ENCODE results near the gene CPNE1. TPM values are rescaled to one million over a fixed set of nuclear protein-coding genes. Genes with fewer than 3 reads are reported as not detected.
"Not testable (repeated sequence)": the region's sequence is repeated elsewhere in the genome, so short reads cannot be mapped to it uniquely, and the experiment has no call there.

CPNE1 gene
- total RNA-seq, 1 donor: 92.0 TPM

DNA sequence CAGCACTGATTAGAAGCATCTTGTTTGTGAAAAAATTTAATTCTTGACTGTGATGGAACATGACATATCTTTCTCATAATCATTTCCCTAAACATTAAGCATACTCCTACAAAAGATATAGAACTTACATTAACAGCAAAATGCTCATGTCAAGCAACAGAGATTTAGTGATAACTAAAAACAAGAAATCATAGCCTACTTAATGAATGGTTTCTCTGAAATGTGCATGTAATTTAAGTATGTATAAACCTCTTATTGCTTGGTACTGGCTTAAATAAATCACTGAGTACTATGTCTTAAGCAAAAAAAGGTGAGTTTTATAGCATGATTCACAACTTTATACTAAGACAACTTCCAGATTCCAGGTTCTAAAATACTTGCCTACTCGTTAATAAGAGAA lies 43.8 kb upstream of the CPNE1 start:
- TF ChIP-seq, protein P1, sequence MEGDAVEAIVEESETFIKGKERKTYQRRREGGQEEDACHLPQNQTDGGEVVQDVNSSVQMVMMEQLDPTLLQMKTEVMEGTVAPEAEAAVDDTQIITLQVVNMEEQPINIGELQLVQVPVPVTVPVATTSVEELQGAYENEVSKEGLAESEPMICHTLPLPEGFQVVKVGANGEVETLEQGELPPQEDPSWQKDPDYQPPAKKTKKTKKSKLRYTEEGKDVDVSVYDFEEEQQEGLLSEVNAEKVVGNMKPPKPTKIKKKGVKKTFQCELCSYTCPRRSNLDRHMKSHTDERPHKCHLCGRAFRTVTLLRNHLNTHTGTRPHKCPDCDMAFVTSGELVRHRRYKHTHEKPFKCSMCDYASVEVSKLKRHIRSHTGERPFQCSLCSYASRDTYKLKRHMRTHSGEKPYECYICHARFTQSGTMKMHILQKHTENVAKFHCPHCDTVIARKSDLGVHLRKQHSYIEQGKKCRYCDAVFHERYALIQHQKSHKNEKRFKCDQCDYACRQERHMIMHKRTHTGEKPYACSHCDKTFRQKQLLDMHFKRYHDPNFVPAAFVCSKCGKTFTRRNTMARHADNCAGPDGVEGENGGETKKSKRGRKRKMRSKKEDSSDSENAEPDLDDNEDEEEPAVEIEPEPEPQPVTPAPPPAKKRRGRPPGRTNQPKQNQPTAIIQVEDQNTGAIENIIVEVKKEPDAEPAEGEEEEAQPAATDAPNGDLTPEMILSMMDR (IDR thresholded peaks at IDR 0.05; ENCODE audit: insufficient read depth, low read depth, low read length): no peak
- DNase-seq (ENCODE audit: low read depth): no peak
- no peak overlapping the region for H3K4me3 ChIP-seq (ENCODE audit: low read depth, low read length)

DNA sequence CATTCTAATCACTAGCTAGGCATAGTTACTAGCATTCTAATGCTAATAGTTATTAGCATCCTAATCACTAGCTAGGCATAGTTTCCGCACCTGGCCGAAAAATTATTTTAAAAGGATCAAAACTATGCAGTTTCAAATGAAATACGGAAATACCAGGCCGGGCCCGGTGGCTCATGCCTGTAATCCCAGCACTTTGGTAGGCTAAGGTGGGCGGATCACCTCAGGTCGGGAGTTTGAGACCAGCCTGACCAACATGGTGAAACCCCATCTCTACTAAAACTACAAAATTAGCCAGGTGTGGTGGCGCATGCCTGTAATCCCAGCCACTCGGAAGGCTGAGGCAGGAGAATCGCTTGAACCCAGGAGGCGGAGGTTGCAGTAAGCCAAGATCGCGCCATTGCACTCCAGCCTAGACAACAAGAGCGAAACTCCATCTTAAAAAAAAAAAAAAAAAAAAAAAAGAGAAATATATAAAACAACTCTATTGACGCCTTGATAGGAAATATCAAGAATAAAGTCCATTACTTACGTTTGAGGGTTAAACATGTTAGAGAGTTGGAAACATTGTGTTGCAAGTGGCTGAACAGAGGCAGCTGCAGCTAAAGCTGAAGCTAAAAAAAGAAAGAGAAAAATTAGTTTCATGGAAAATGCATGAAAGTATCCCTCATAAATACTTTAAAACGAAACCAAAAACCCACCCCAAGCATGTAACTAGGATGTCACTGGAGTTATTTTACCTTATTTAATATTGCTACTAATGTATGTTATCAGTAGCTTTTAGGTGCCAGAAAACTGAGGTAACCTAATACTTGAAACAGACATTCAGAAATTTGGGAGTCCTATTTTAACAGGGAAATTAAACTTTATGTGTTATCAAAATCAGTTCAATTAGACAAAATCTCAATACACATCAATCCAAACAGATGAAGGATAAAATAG lies 42.2 kb upstream of the CPNE1 start:
- not testable (repeated sequence) for H3K4me3 ChIP-seq (ENCODE audit: low read depth, low read length); DNase-seq (ENCODE audit: low read depth)

DNA sequence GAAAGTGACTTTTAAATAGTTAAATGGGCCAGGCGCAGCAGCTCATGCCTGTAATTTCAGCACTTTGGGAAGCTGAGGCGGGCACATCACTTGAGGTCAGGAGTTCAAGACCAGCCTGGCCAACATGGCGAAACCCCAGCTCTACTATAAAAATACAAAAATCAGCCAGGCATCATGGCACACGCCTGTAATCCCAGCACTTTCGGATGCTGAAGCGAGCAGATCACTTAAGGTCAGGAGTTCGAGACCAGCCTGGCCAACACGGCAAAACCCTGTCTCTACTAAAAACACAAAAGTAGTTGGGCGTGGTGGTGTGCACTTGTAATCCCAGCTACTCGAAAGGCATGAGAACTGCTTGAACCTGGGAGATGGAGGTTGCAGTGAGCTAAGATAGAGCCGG lies 41.2 kb upstream of the CPNE1 start:
- DNase-seq (ENCODE audit: low read depth); H3K4me3 ChIP-seq (ENCODE audit: low read depth, low read length): not testable (repeated sequence)

DNA sequence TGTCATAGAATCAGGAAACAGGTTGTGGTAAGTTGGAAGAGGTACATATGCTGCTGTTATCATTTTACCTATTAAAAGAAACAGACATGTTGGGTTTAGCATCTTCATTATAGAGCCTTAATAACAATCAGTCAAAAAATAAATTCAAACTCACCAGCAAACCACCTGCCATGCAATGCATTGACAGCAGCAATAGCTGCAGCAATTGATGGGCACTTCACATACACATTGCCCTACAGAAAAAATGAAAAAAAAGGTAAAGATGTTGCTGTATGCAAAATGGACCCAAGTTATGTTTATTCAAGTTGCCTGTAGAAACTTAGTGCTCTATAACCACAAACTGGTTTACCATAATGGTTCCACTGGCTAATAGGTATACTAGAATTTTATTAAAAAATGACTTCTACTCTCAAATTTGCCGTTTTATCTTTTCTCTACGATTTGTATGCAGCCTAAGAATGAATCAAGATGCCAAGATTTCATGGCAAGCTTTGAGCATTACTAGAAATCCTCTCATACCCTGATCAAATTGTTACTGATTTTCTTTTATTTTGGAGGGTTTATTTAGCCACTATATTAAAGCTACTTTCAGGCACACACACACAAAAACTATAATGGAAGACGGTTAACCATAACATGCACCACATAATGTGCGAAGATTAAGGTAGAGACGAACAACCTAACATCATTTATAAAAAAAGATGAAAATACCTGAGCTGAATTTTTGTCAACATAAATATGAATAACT lies 40.0 kb upstream of the CPNE1 start:
- H3K4me3 ChIP-seq (ENCODE audit: low read depth, low read length): no peak overlapping the region
- DNase-seq (ENCODE audit: low read depth): no peak
- TF ChIP-seq, protein P1 (IDR thresholded peaks at IDR 0.05; ENCODE audit: insufficient read depth, low read depth, low read length): no peak

DNA sequence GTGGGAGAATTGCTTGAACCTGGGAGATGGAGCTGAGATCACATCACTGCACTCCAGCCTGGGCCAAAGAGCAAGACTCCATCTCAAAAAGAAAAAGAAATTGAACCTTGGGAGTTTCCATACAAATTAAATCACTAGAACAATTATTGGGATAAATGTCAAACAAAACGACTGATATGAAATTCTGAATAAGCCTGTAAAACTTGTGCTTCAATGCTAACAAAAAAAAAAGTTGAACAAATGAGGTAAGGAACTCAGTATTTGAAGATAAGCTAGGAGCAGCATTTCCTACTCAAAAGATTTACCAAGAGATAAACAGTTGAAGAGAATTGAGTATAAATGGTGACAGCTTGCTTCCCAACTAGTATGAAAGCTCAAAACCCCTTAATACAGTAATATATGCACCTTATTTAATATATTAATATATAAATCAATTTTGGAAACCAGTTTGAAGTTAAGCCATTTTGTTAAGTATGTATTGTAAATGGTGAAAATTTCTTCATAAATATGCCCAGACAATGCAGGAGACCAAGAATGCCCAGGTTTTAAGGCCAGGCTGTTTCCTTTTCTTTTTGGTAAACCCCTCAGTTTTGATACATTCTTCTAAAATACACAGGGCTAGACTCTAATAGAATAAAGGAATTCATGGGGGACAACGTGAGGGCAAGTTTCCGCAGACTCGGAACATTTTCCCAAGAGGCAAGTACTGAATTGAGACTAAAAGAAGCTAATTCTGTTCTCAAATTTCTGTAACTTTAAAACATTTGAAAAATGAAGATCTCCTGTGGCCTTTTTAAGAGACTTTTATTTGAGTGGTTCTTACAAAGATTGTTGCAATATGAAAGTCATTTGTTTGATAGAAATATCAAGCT lies 38.4 kb upstream of the CPNE1 start:
- TF ChIP-seq, protein P1 (IDR thresholded peaks at IDR 0.05; ENCODE audit: insufficient read depth, low read depth, low read length): no peak

DNA sequence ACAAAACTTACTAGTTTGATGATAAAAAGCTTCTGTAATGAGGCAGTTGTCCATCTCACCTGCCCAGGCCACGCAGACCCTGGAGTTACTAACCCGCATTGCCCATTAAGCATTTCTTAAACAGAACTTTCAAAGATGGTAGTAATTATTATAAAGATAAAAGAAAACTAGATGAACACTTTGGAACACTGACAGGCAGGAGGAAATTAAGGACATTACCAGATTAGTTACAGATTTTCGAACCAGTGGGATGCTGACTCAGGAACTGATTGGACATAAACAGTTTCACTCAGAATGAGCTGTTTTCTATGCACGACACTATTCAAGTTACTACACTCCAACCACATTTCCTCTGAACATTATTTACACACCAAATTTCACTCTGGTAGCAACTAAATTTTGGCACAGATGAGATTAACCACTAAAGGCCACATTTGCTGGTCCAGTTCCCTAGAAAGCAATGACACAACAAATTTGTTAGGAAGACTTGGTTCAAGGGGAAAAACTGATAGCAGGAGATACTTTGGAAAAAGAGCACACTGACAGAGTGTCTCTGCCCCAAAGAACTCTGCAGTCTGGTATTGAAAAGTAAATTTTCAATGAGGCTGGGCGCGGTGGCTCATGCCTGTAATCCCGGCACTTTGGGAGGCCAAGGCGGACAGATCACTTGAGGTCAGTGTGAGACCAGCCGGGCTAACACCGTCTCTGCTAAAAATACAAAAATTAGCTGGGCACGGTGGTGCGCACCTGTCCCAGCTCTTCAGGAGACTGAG lies 37.5 kb upstream of the CPNE1 start:
- no peak overlapping the region for H3K4me3 ChIP-seq (ENCODE audit: low read depth, low read length)
- TF ChIP-seq, protein P1 (IDR thresholded peaks at IDR 0.05; ENCODE audit: insufficient read depth, low read depth, low read length): no peak
- no peak for DNase-seq (ENCODE audit: low read depth)

More for the DNA sequence above, 38.4 kb upstream of the CPNE1 start:
- H3K4me3 ChIP-seq (ENCODE audit: low read depth, low read length): no peak overlapping the region
- DNase-seq (ENCODE audit: low read depth): no peak

DNA sequence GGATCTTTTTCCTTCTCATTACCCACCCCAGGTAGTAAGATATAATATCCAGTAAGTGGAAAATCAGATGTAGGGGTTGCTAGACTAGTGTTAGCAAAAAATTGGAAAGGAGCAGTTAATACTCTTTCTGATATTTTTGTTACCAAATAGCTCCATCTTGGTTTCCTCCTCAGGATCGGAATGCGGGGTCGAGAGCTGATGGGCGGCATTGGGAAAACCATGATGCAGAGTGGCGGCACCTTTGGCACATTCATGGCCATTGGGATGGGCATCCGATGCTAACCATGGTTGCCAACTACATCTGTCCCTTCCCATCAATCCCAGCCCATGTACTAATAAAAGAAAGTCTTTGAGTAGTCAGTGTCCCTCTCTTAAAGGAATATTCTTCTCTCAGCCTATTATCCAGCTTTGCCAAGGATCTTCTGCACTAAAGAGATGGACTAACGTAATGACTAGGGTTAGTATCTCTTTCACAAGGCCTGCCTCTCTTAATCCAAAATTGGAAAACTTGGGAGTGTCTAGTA lies 36.0 kb upstream of the CPNE1 start:
- TF ChIP-seq, protein P1 (IDR thresholded peaks at IDR 0.05; ENCODE audit: insufficient read depth, low read depth, low read length): no peak
- no peak overlapping the region for H3K4me3 ChIP-seq (ENCODE audit: low read depth, low read length)
- DNase-seq (ENCODE audit: low read depth): no peak

Data from fibroblast of villous mesenchyme (primary cell).